ENCODE data around the gene RTN4RL2.

RTN4RL2 gene

GRCh38 chr11:57481915-57482781, 21.8 kb downstream of the RTN4RL2 start:
- DNase-seq: no peak

GRCh38 chr11:57482782-57483561, 22.6 kb downstream of the RTN4RL2 start:
- DNase-seq: peak; percentile 71

GRCh38 chr11:57483562-57483918, 23.2 kb downstream of the RTN4RL2 start:
- DNase-seq: no peak

GRCh38 chr11:57484141-57484710, 23.9 kb downstream of the RTN4RL2 start:
- DNase-seq: no peak

GRCh38 chr11:57485217-57485990, 25.1 kb downstream of the RTN4RL2 start:
- DNase-seq: no peak

- DNase-seq: no peak
Measured at GRCh38 chr11:57487021-57487778, 26.9 kb downstream of the RTN4RL2 start.

- no peak for DNase-seq
Measured at GRCh38 chr11:57487920-57488659, 27.8 kb downstream of the RTN4RL2 start.

GRCh38 chr11:57490456-57491248, 30.3 kb downstream of the RTN4RL2 start:
- DNase-seq: no peak

- DNase-seq: peak; percentile 50
Measured at GRCh38 chr11:57491371-57492061, 31.2 kb downstream of the RTN4RL2 start.

- peak; percentile 82 for DNase-seq
Measured at GRCh38 chr11:57493507-57494503, 33.5 kb downstream of the RTN4RL2 start.

- DNase-seq: no peak
Measured at GRCh38 chr11:57496109-57496820, 35.9 kb downstream of the RTN4RL2 start.

GRCh38 chr11:57497303-57498247, 37.2 kb downstream of the RTN4RL2 start:
- no peak for DNase-seq

- DNase-seq: no peak
Measured at GRCh38 chr11:57498540-57498939, 38.2 kb downstream of the RTN4RL2 start.

GRCh38 chr11:57499413-57499982, 39.2 kb downstream of the RTN4RL2 start:
- DNase-seq: no peak

GRCh38 chr11:57499983-57500461, 39.7 kb downstream of the RTN4RL2 start:
- no peak for DNase-seq

- DNase-seq: no peak
Measured at GRCh38 chr11:57500515-57500914, 40.2 kb downstream of the RTN4RL2 start.
